Activated naive CD4-positive, alpha-beta T cell (primary cell): Measurements from ENCODE around the gene NCAN.

ENCODE experiments used
- DNase-seq, 4 experiments: peaks; one replicate each; lab custom pipeline; 2025; lab: John Stamatoyannopoulos, UW

The NCAN gene

GRCh38 chr19:19285686-19286085, 73.9 kb downstream of the NCAN start:
- no peak for DNase-seq

GRCh38 chr19:19292607-19293006, 80.8 kb downstream of the NCAN start:
- DNase-seq: no peak

DNA sequence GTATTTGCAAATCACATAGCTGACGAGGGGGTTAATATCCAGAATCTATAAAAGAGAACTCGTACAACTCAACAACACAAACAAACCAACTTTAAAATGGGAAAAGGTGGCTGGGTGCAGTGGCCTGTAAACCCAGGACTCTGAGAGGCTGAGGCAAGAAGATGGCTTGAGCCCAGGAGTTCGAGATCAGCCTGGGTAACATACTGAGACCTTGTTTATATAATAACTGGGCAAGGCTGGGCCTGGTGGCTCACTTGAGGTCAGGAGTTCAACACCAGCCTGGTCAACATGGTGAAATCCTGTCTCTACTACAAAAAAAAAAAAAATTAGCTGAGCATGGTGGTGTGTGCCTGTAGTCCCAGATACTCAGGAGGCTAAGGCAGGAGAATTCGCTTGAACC, 83.2 kb downstream of the NCAN start:
- DNase-seq: no peak

DNA sequence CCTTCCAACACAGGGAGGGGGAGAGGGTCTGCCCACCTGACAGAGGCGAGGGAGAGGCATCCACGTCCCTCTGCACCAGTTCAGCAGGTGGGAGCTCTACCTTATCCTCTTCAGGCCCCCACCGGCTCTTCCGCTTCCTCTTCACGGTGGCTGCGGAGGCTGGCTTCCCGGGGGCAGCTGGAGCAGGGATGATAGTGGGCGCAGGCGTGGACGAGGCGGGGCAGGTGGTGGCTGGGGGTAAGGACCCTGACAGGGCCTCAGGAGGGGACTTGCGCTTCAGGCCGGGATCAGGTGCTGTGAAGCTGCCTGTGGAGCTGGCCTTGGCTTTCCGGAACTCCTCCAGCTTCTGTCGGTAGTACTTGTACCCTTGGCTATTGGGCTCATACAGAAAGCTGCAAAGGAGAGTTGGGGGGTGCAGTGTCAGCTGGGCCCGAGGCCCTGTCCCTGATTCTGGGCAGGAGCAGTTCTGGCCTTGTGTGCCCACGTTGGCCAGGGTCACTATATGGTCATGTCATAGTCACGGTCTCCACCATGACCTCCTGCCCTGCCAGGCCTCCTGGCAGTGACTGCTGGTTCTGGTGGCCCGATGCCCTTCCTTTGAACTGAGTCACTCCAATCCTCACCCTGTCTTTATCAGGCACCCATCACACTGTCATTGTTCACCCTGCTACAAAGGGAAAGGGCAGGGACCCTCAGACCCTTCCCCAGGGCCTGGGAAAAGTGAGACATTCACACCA, 85.4 kb downstream of the NCAN start:
- no peak for DNase-seq

- no peak for DNase-seq
These were observed 86.0 kb downstream of the NCAN start for GRCh38 chr19:19297759-19298158.

DNA sequence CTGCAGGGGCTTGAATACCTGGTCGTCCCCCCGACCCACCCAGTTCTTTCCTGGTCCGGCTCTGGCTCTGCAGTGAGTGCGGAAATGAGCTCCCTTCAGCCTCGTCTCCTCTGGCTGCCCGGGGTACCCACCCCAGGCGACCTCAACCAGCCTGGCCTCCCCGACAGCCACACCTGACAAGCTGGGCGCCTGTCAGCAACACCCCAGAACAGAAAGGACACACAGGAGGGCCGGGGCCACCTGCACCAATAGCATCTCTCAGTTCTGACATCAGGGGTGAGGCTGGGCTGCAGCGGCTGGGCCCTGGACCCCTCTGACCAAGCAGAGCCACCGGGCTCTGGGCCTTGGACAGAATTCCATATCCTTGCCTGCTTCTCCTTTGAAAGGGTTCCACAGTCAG, 88.9 kb downstream of the NCAN start:
- DNase-seq: no peak
